Endothelial cell of umbilical vein (primary cell): ENCODE results near the gene PROM1. TPM values are rescaled to one million over a fixed set of nuclear protein-coding genes. Genes with fewer than 3 reads are reported as not detected.

Experiments
- BruUV-seq: library from RNA; stranded (reverse); fragments of 400-500 nt; replicated peaks from 2 replicates; lab custom pipeline; 2021; lab: Mats Ljungman, UMichigan
- CTCF ChIA-PET: fragments of 300-600, 350-600 bp; sonication (Branson Sonifier 250); formaldehyde crosslinking; loops from one replicate; lab custom pipeline; 2021; ENCODE audit warnings: antibody characterized with exemption, inconsistent platforms; lab: Charles Lee
- POLR2A ChIA-PET: fragments of 300-600, 350-600 bp; sonication (Branson Sonifier 250); formaldehyde crosslinking; loops from one replicate; lab custom pipeline; 2021; ENCODE audit warnings: antibody characterized with exemption, inconsistent platforms; lab: Charles Lee
- DNase-seq: peaks from one replicate; pipeline ENCODE4 v3.0.0-alpha.2; 2011; ENCODE audit warnings: low read depth, low spot score
- FAIRE-seq: peaks from 2 replicates; lab custom pipeline; 2011; peaks lifted over from hg19 to GRCh38; lab: Jason Lieb, UNC
- H2AFZ ChIP-seq: 2 replicates; pipeline ENCODE4 v1.6.0; 2012; ENCODE audit warnings: low read depth, low read length, control low read depth, inconsistent platforms
- H3K27ac ChIP-seq: 2 replicates; pipeline ENCODE4 v1.5.1; 2011; ENCODE audit warnings: low read depth, mild to moderate bottlenecking, control low read depth, low read length, moderate library complexity; ENCODE audit not compliant: insufficient read depth
- H3K27me3 ChIP-seq, 2 experiments: 2 replicates each; pipeline versions ENCODE4 v1.6.0 to v1.6.1; 2011; ENCODE audit warnings: low read length in 2 of 2, mixed read lengths in 1 of 2; ENCODE audit not compliant: control insufficient read depth in 2 of 2, insufficient read depth in 2 of 2
- H3K36me3 ChIP-seq, 2 experiments: 2 replicates in 1 of 2; 3 replicates in 1 of 2; pipeline ENCODE4 v1.5.1; 2011; ENCODE audit warnings: low read length in 2 of 2, mild to moderate bottlenecking in 1 of 2, moderate library complexity in 1 of 2; ENCODE audit not compliant: control insufficient read depth in 2 of 2, insufficient read depth in 2 of 2; ENCODE audit errors: extremely low read depth in 1 of 2
- H3K4me1 ChIP-seq: 3 replicates; pipeline ENCODE4 v1.5.1; 2011; ENCODE audit warnings: mild to moderate bottlenecking, low read length; ENCODE audit not compliant: control insufficient read depth, insufficient read depth; ENCODE audit errors: extremely low read depth
- H3K4me2 ChIP-seq: 2 replicates; pipeline ENCODE4 v1.6.1; 2011; ENCODE audit warnings: low read length, control low read depth, mixed read lengths; ENCODE audit not compliant: insufficient read depth
- H3K4me3 ChIP-seq, 3 experiments: fragments of 200-600 bp in 1 of 3; sonication (generic), shearing (Covaris generic) in 1 of 3; replicated peaks in 1 of 3; 2 replicates each; pipeline ENCODE4 v1.5.1; 2011 to 2016; ENCODE audit warnings: control low read depth in 3 of 3, low read length in 3 of 3, mild to moderate bottlenecking in 2 of 3, inconsistent platforms in 1 of 3, low read depth in 1 of 3, moderate library complexity in 1 of 3; ENCODE audit not compliant: insufficient read depth in 1 of 3
- H3K79me2 ChIP-seq: 2 replicates; pipeline ENCODE4 v1.6.0; 2012; ENCODE audit warnings: low read length, inconsistent platforms; ENCODE audit not compliant: control insufficient read depth, insufficient read depth
- H3K9ac ChIP-seq: replicated peaks from 2 replicates; pipeline ENCODE3; 2011; ENCODE audit warnings: low read length, control low read depth; ENCODE audit not compliant: insufficient read depth; ENCODE audit errors: extremely low read depth
- H3K9me1 ChIP-seq: replicated peaks from 3 replicates; pipeline ENCODE4 v1.6.0; 2011; ENCODE audit warnings: mild to moderate bottlenecking, low read length; ENCODE audit not compliant: control insufficient read depth, insufficient read depth; ENCODE audit errors: extremely low read depth
- H3K9me3 ChIP-seq: replicated peaks from 2 replicates; pipeline ENCODE4 v1.5.1; 2012; ENCODE audit warnings: low read length, inconsistent platforms; ENCODE audit not compliant: control insufficient read depth, insufficient read depth
- H4K20me1 ChIP-seq: replicated peaks from 2 replicates; pipeline ENCODE3; 2011; ENCODE audit warnings: mild to moderate bottlenecking, low read length; ENCODE audit not compliant: control insufficient read depth, insufficient read depth; ENCODE audit errors: extremely low read depth
- CTCF ChIP-seq, 2 donors: IDR thresholded peaks; 1 replicate in 1 of 2; 2 replicates in 1 of 2; pipeline ENCODE4 v1.5.1; 2011; ENCODE audit warnings: low read length in 2 of 2, mild to moderate bottlenecking in 2 of 2, moderate library complexity in 2 of 2, control low read depth in 1 of 2, inconsistent platforms in 1 of 2, low read depth in 1 of 2; ENCODE audit not compliant: insufficient read depth in 1 of 2; ENCODE audit errors: extremely low read depth in 1 of 2
- EZH2 ChIP-seq: IDR thresholded peaks from 2 replicates; pipeline ENCODE4 v1.6.1; 2012; ENCODE audit warnings: borderline replicate concordance, low read depth, mild to moderate bottlenecking, moderate library complexity, low read length, inconsistent platforms; ENCODE audit not compliant: severe bottlenecking
- FOS ChIP-seq: IDR thresholded peaks from 2 replicates; pipeline ENCODE4 v1.6.1; 2011; ENCODE audit warnings: mild to moderate bottlenecking, low read length, moderate library complexity, borderline replicate concordance; ENCODE audit not compliant: insufficient read depth
- GATA2 ChIP-seq: IDR thresholded peaks from 2 replicates; pipeline ENCODE4 v1.7.0; 2011; ENCODE audit warnings: low read depth, mild to moderate bottlenecking, moderate library complexity, mixed read lengths, low read length; ENCODE audit not compliant: insufficient read length, insufficient read depth
- JUN ChIP-seq: IDR thresholded peaks from 2 replicates; pipeline ENCODE4 v1.6.1; 2011; ENCODE audit warnings: borderline replicate concordance, low read depth; ENCODE audit not compliant: insufficient read length, insufficient read depth
- MAX ChIP-seq: IDR thresholded peaks from 2 replicates; pipeline ENCODE4 v1.6.1; 2011; ENCODE audit not compliant: insufficient read depth, insufficient read length
- MYC ChIP-seq: IDR thresholded peaks from one replicate; pipeline ENCODE4 v1.6.1; 2011; ENCODE audit warnings: mild to moderate bottlenecking, low read depth, low read length
- POLR2A ChIP-seq: IDR thresholded peaks from 2 replicates; pipeline ENCODE4 v1.6.1; 2012; ENCODE audit warnings: low read depth, mild to moderate bottlenecking, control low read depth, low read length
- POLR2AphosphoS5 ChIP-seq: IDR thresholded peaks from 2 replicates; pipeline ENCODE4 v1.6.1; 2012; ENCODE audit warnings: low read depth, mild to moderate bottlenecking, control low read depth, low read length, moderate library complexity; ENCODE audit not compliant: insufficient read depth
- dilution Hi-C: fragments of 300-500 bp; cut with MboI; formaldehyde crosslinking; loops from one replicate; pipeline ENCODE4 v1.15.0; 2019; ENCODE audit warnings: low sequenced_read_pairs; ENCODE audit not compliant: extremely low pct_ligation_motif_present
- intact Hi-C: fragments of 100-400 bp; cut with micrococcal nuclease; formaldehyde crosslinking; loops from one replicate; pipeline ENCODE4 v1.10.0; 2022
- polyA plus RNA-seq, 4 experiments: library from polyadenylated mRNA; depleted of rRNA in 3 of 4; stranded (reverse) in 3 of 4; unstranded in 1 of 4; fragments of >200 nt; gene quantifications; 2 replicates each; pipeline versions ENCODE4 v1.2.1 to v1.2.3, GENCODE V29; 2011 to 2012; ENCODE audit warnings: missing spikeins in 1 of 4
- total RNA-seq: library from RNA; stranded (reverse); gene quantifications from 2 replicates; pipeline ENCODE4 v1.2.3, GENCODE V29; 2021

PROM1 gene
- total and polyA plus RNA-seq, 2 donors (not counting 3 experiments of a cell fraction or from before 2014, with no cell fraction given), result 0.36 to 1.7 TPM

GRCh38 chr4:15925830-15926229 lies 158.0 kb downstream of the PROM1 start:
- Histone ChIP-seq H3K27me3 (peaks cover 1 to 3% of the 10 kb centered on the region in 2 experiments), H2AFZ (no peak overlapping the region), H3K36me3 (no peaks in the 10 kb centered on the region), H3K9me3 (no peaks in the 10 kb centered on the region), H3K4me2 (no peak overlapping the region), H3K9me1 (no peaks in the 10 kb centered on the region), H3K4me3 (no peak overlapping the region), H3K79me2 (no peaks in the 10 kb centered on the region), H3K9ac (no peak overlapping the region), H4K20me1 (no peaks in the 10 kb centered on the region), H3K27ac (no peak overlapping the region), H3K4me1 (peaks cover 7% of the 10 kb centered on the region)
- no peak for DNase-seq
- ChIA-PET POLR2A (no interaction called here), CTCF (interaction anchor here (1.1 to 2.9 kb wide), 4 partner anchors 12 to 120 kb away, joined by 3 to 10 read pairs (median 4); no protein-coding TSS in a partner anchor)
- BruUV-seq, result no TSS peak
- dilution Hi-C loops (no loop called here), intact Hi-C loops (no loop called here)
- no peak for FAIRE-seq
- TF ChIP-seq CTCF (IDR thresholded peaks at IDR 0.05; ENCODE audit: extremely low read depth in 1 of 2, insufficient read depth in 1 of 2, low read depth in 1 of 2, low read length in 2 of 2) (no peak), EZH2 (no peak), GATA2 (no peak), POLR2AphosphoS5 (no peak), POLR2A (no peak), MYC (no peak), JUN (no peak), FOS (no peak), MAX (no peak)
